ENCODE results near the gene OR2C3.

Gene OR2C3

DNA sequence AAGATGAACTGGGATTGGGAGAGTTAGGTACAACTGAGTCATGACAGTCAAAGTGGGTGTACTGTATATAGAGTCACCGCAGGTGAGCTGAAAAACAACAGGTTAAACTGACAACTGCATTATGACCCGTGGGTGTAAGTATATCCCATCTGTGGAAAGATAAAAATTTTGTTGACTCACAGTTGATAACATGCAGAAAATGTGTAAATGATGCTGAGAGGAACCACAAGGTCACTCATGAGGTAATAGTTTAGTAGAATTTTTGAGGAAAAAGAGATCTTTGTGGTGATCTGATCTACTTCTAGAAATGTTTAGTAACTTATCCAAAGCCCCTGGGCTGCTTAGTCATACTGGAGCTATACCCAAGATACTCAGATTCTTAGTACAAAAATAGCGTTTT, 838 bp downstream of the OR2C3 start:
- Histone ChIP-seq H4K20me1 (ENCODE audit: insufficient read depth, low read length) (no peaks in the 10 kb centered on the region), H3K9me2 (ENCODE audit: low read depth, low read length) (no peaks in the 10 kb centered on the region), H3F3A (ENCODE audit: insufficient read depth, low read length) (no peaks in the 10 kb centered on the region), H3K4me2 (ENCODE audit: low read length) (no peak overlapping the region), H3K79me2 (ENCODE audit: insufficient read depth, low read length) (no peaks in the 10 kb centered on the region), H2AFZ (ENCODE audit: low read length) (no peak overlapping the region), H3K9me3 (ENCODE audit: low read length) (no peaks in the 10 kb centered on the region), H3K9ac (ENCODE audit: low read length) (no peak overlapping the region), H3K4me3 (ENCODE audit: low read depth, low read length, poor library complexity, severe bottlenecking) (no peak overlapping the region), H3K4me1 (ENCODE audit: insufficient read depth, low read length, severe bottlenecking) (no peaks in the 10 kb centered on the region), H3K27ac (ENCODE audit: low read depth, low read length, poor library complexity, severe bottlenecking) (no peak overlapping the region), H3K36me3 (ENCODE audit: insufficient read depth, low read length) (no peaks in the 10 kb centered on the region), H3K27me3 (ENCODE audit: insufficient read depth, low read length) (no peaks in the 10 kb centered on the region)
- TF ChIP-seq, protein P1, sequence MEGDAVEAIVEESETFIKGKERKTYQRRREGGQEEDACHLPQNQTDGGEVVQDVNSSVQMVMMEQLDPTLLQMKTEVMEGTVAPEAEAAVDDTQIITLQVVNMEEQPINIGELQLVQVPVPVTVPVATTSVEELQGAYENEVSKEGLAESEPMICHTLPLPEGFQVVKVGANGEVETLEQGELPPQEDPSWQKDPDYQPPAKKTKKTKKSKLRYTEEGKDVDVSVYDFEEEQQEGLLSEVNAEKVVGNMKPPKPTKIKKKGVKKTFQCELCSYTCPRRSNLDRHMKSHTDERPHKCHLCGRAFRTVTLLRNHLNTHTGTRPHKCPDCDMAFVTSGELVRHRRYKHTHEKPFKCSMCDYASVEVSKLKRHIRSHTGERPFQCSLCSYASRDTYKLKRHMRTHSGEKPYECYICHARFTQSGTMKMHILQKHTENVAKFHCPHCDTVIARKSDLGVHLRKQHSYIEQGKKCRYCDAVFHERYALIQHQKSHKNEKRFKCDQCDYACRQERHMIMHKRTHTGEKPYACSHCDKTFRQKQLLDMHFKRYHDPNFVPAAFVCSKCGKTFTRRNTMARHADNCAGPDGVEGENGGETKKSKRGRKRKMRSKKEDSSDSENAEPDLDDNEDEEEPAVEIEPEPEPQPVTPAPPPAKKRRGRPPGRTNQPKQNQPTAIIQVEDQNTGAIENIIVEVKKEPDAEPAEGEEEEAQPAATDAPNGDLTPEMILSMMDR (IDR thresholded peaks at IDR 0.05; ENCODE audit: low read length), result no peak
- no peak for TF ChIP-seq EZH2 (IDR thresholded peaks at IDR 0.05; ENCODE audit: borderline replicate concordance, low read length)

DNA sequence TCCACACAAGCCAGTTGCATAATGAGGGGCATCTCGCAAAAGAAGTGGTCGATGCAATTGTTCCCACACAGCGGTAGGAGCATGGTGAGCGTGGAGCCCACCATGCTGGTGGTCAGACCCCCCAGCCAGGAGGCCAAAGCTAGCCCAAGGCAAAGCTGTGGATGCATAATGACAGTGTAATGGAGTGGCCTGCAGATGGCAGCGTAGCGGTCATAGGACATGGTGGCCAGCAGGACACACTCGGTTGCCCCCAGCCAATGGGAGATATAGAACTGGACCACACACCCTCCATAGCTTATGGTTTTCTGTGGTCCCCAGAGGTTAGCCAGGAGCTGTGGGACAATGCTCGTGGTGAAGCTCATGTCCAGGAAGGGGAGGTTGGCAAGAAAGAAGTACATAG, 4.3 kb downstream of the OR2C3 start:
- Histone ChIP-seq H3K9me3 (ENCODE audit: low read length) (no peaks in the 10 kb centered on the region), H2AFZ (ENCODE audit: low read length) (no peak overlapping the region)

DNA sequence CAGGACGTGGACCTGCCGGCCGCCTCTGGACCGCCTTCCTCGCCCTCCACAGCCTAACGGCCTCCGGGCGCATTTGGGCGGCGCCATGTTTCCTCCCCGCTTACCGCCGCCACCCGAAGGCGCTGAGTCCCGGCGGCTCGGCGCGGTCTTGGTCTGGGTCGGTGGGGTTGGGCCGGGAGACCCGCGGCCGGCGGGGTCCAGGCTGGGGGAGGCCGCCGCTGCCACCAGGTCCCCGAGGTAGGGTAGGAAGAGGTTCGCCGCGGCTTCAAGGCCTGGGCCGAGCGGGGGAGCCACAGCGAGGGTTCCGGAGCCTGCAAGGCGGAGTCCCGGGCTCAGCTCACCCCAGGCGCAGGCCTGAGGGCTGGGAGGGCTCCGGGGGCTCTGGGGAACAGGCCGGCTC, 5.5 kb downstream of the OR2C3 start:
- Histone ChIP-seq H3K36me3 (ENCODE audit: insufficient read depth, low read length) (no peaks in the 10 kb centered on the region), H3K4me2 (ENCODE audit: low read length) (no peak overlapping the region), H3K9me2 (ENCODE audit: low read depth, low read length) (no peaks in the 10 kb centered on the region), H2AFZ (ENCODE audit: low read length) (no peak overlapping the region), H3K79me2 (ENCODE audit: insufficient read depth, low read length) (no peaks in the 10 kb centered on the region), H3K4me1 (ENCODE audit: insufficient read depth, low read length, severe bottlenecking) (no peaks in the 10 kb centered on the region), H3K27me3 (ENCODE audit: insufficient read depth, low read length) (no peaks in the 10 kb centered on the region), H3K27ac (ENCODE audit: low read depth, low read length, poor library complexity, severe bottlenecking) (no peak overlapping the region), H3K9ac (ENCODE audit: low read length) (no peak overlapping the region), H4K20me1 (ENCODE audit: insufficient read depth, low read length) (no peaks in the 10 kb centered on the region), H3K4me3 (ENCODE audit: low read depth, low read length, poor library complexity, severe bottlenecking) (no peak overlapping the region), H3K9me3 (ENCODE audit: low read length) (no peaks in the 10 kb centered on the region), H3F3A (ENCODE audit: insufficient read depth, low read length) (no peaks in the 10 kb centered on the region)
- TF ChIP-seq EZH2 (IDR thresholded peaks at IDR 0.05; ENCODE audit: borderline replicate concordance, low read length), result no peak
- TF ChIP-seq, protein P1 (IDR thresholded peaks at IDR 0.05; ENCODE audit: low read length), result no peak

More for the DNA sequence above, 4.3 kb downstream of the OR2C3 start:
- no peaks in the 10 kb centered on the region for H3K36me3 ChIP-seq (ENCODE audit: insufficient read depth, low read length)
- no peak overlapping the region for H3K9ac ChIP-seq (ENCODE audit: low read length)
- no peaks in the 10 kb centered on the region for H3K9me2 ChIP-seq (ENCODE audit: low read depth, low read length)
- TF ChIP-seq, protein P1 (IDR thresholded peaks at IDR 0.05; ENCODE audit: low read length), result peak; percentile 14; the same call in 1 of the 2 replicates
- TF ChIP-seq EZH2 (IDR thresholded peaks at IDR 0.05; ENCODE audit: borderline replicate concordance, low read length), result no peak
- H3K27me3 ChIP-seq (ENCODE audit: insufficient read depth, low read length), result no peaks in the 10 kb centered on the region
- no peak overlapping the region for H3K4me3 ChIP-seq (ENCODE audit: low read depth, low read length, poor library complexity, severe bottlenecking)
- H3K4me2 ChIP-seq (ENCODE audit: low read length), result no peak overlapping the region
- H3F3A ChIP-seq (ENCODE audit: insufficient read depth, low read length), result no peaks in the 10 kb centered on the region
- H3K4me1 ChIP-seq (ENCODE audit: insufficient read depth, low read length, severe bottlenecking), result no peaks in the 10 kb centered on the region
- H4K20me1 ChIP-seq (ENCODE audit: insufficient read depth, low read length), result no peaks in the 10 kb centered on the region
- H3K27ac ChIP-seq (ENCODE audit: low read depth, low read length, poor library complexity, severe bottlenecking), result no peak overlapping the region
- no peaks in the 10 kb centered on the region for H3K79me2 ChIP-seq (ENCODE audit: insufficient read depth, low read length)
